Measurements from ENCODE around the gene MIXL1. TPM values are rescaled to one million over a fixed set of nuclear protein-coding genes. Genes with fewer than 3 reads are reported as not detected.

Gene MIXL1
- total RNA-seq, 1 experiment from 2014 or later, result 4.7 TPM

DNA sequence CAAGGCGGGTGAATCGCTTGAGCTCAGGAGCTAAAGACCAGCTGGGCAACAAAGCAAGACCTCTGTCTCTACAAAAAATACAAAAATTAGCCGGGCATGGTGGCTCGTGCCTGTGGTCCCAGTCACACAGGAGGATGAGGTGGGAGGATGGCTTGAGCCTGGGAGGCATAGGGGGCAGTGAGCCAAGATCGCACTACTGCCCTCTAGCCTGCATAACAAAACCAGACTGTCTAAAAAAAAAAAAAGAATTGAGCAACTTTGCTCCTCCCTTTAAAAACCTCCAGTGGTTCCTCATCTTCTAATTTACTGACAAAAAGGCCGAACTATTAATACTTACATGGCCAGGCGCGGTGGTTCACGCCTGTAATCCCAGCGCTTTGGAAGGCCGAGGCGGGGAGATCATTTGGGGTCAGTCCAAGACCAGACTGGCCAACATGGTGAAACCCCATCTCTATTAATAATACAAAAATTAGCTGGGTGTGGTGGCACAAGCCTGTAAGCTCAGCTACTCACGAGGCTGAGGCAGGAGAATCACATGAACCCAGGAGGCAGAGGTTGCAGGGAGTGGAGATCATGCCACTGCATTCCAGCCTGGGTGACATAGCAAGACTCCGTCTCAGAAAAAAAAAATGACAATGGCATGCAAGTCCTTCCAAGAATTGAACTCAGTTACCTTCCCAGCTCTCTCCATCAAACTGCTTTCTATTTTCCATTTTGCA, 41.3 kb upstream of the MIXL1 start:
- H3K36me3 Mint-ChIP-seq (ENCODE audit: insufficient read depth in 1 of 3, low read depth in 3 of 3), result peaks cover 8 to 34% (median 29%) of the 10 kb centered on the region in 3 experiments; a peak in 6 of 7 replicates
- no peak overlapping the region for H4K91ac ChIP-seq (ENCODE audit: insufficient read length, low read depth, low read length)
- H3K27ac ChIP-seq (ENCODE audit: insufficient read length, low read depth, low read length), result no peak overlapping the region
- TF ChIP-seq, protein P1, sequence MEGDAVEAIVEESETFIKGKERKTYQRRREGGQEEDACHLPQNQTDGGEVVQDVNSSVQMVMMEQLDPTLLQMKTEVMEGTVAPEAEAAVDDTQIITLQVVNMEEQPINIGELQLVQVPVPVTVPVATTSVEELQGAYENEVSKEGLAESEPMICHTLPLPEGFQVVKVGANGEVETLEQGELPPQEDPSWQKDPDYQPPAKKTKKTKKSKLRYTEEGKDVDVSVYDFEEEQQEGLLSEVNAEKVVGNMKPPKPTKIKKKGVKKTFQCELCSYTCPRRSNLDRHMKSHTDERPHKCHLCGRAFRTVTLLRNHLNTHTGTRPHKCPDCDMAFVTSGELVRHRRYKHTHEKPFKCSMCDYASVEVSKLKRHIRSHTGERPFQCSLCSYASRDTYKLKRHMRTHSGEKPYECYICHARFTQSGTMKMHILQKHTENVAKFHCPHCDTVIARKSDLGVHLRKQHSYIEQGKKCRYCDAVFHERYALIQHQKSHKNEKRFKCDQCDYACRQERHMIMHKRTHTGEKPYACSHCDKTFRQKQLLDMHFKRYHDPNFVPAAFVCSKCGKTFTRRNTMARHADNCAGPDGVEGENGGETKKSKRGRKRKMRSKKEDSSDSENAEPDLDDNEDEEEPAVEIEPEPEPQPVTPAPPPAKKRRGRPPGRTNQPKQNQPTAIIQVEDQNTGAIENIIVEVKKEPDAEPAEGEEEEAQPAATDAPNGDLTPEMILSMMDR (conservative IDR thresholded peaks at IDR 0.05), result peak; percentile 50
- peaks cover 11% of the 10 kb centered on the region; the same call in 1 of the 2 replicates for H3K79me2 ChIP-seq (ENCODE audit: insufficient read depth, low read length)
- no peaks in the 10 kb centered on the region for H3K27me3 ChIP-seq (ENCODE audit: insufficient read depth, low read length)
- H3K4me1 ChIP-seq (ENCODE audit: insufficient read depth, low read length), result no peaks in the 10 kb centered on the region; the same call in 1 of the 2 replicates
- H4K20me1 ChIP-seq (ENCODE audit: control insufficient read depth, insufficient read depth, insufficient read length), result no peaks in the 10 kb centered on the region
- peak overlapping the region; percentile 52 to 83 (median 72); a peak in 5 of 7 replicates for H3K27ac Mint-ChIP-seq
- H3K4ac ChIP-seq (ENCODE audit: low read depth, low read length), result no peak overlapping the region
- no peak overlapping the region for H2BK15ac ChIP-seq (ENCODE audit: low read depth, low read length)
- H2AK5ac ChIP-seq (ENCODE audit: insufficient read length, low read length), result no peak overlapping the region
- peaks cover 6% of the 10 kb centered on the region for H3K23me2 ChIP-seq (ENCODE audit: insufficient read length, low read depth, low read length, poor library complexity, severe bottlenecking)
- H3K9ac ChIP-seq (ENCODE audit: extremely low read depth, insufficient read length, low read length), result no peak overlapping the region
- H2BK20ac ChIP-seq (ENCODE audit: low read depth, low read length, poor library complexity, severe bottlenecking), result no peak overlapping the region
- no peaks in the 10 kb centered on the region for H3K27me3 Mint-ChIP-seq (ENCODE audit: low read depth)
- no peak overlapping the region for H2BK5ac ChIP-seq (ENCODE audit: insufficient read length, low read length)
- no peak overlapping the region for H2BK120ac ChIP-seq (ENCODE audit: low read depth, low read length, poor library complexity, severe bottlenecking)
- no peak overlapping the region for H3K14ac ChIP-seq (ENCODE audit: insufficient read depth, low read length)
- peak overlapping the region in 1 of 2 experiments; percentile 41; a peak in 2 of 5 replicates for H3K4me3 Mint-ChIP-seq
- H3K18ac ChIP-seq (ENCODE audit: insufficient read length, low read depth, low read length), result no peak overlapping the region
- H3K9me3 Mint-ChIP-seq, result no peaks in the 10 kb centered on the region
- no CpG with 5 or more reads among the region's 14 CpGs for WGBS (ENCODE audit: extremely low coverage, insufficient read length, low lambda C conversion rate)
- H2AFZ ChIP-seq (ENCODE audit: low read length), result no peak overlapping the region
- no peaks in the 10 kb centered on the region for H3K9me3 ChIP-seq (ENCODE audit: control insufficient read depth, low read depth, low read length)
- H3T11ph ChIP-seq (ENCODE audit: low read length), result no peak overlapping the region
- no peak overlapping the region for H3K23ac ChIP-seq (ENCODE audit: insufficient read length, low read depth, low read length)
- H3K4me2 ChIP-seq (ENCODE audit: insufficient read depth, insufficient read length, low read length), result no peak overlapping the region
- H2BK12ac ChIP-seq (ENCODE audit: insufficient read length, low read depth, low read length), result no peak overlapping the region
- H3K79me1 ChIP-seq (ENCODE audit: insufficient read depth, low read depth, low read length, poor library complexity, severe bottlenecking), result peaks cover 8% of the 10 kb centered on the region
- H3K56ac ChIP-seq (ENCODE audit: insufficient read length, low read depth, low read length), result no peak overlapping the region
- H4K5ac ChIP-seq (ENCODE audit: insufficient read length, low read depth, low read length), result no peak overlapping the region
- H3K4me1 Mint-ChIP-seq, result peaks cover 22 to 23% of the 10 kb centered on the region in 2 experiments
- DNase-seq, result peak; percentile 32
- no peak overlapping the region for H4K8ac ChIP-seq (replicated peaks; ENCODE audit: insufficient read length, low read depth, low read length)
